GM12892 (cell line): Measurements from ENCODE around the gene IL32.

ENCODE experiments used
- POLR2A ChIP-seq: IDR thresholded peaks from 2 replicates; pipeline ENCODE4 v1.6.1; 2011; ENCODE audit warnings: low read depth, low read length, control low read depth
- POLR2AphosphoS5 ChIP-seq: IDR thresholded peaks from 2 replicates; pipeline ENCODE4 v1.6.1; 2011; ENCODE audit warnings: low read depth, low read length, control low read depth

DNA sequence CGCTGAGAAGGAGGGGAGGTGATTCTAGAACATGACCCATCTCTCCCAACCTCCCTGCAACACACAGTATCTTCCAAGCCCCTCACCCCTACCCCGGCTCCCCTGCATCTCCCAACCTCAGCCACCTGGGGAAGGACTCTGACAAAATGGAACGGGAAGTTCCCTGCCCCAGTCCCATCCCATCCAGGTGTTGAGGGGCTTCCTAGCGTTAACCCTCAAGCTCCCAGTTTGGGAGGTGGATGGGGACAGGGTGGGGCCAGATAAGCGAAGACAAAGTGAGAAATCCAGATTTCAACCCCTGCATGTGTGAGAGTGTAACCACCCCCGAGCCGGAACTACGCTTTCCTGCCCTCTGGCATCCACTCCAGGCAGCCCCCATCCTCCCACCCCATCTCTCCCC lies 31.8 kb downstream of the IL32 start:
- no peak for TF ChIP-seq POLR2AphosphoS5
- TF ChIP-seq POLR2A, result no peak
